Endothelial cell of umbilical vein (primary cell): ENCODE measurements around the gene SLC25A26.

Experiments used
- EZH2 ChIP-seq: IDR thresholded peaks from 2 replicates; pipeline ENCODE4 v1.6.1; 2012; ENCODE audit warnings: borderline replicate concordance, low read depth, mild to moderate bottlenecking, moderate library complexity, low read length, inconsistent platforms; ENCODE audit not compliant: severe bottlenecking
- FOS ChIP-seq: IDR thresholded peaks from 2 replicates; pipeline ENCODE4 v1.6.1; 2011; ENCODE audit warnings: mild to moderate bottlenecking, low read length, moderate library complexity, borderline replicate concordance; ENCODE audit not compliant: insufficient read depth
- MYC ChIP-seq: IDR thresholded peaks from one replicate; pipeline ENCODE4 v1.6.1; 2011; ENCODE audit warnings: mild to moderate bottlenecking, low read depth, low read length
- POLR2A ChIP-seq: IDR thresholded peaks from 2 replicates; pipeline ENCODE4 v1.6.1; 2012; ENCODE audit warnings: low read depth, mild to moderate bottlenecking, control low read depth, low read length
- POLR2AphosphoS5 ChIP-seq: IDR thresholded peaks from 2 replicates; pipeline ENCODE4 v1.6.1; 2012; ENCODE audit warnings: low read depth, mild to moderate bottlenecking, control low read depth, low read length, moderate library complexity; ENCODE audit not compliant: insufficient read depth
- TF ChIP-seq, protein P1 (sequence below), 2 donors: IDR thresholded peaks; 1 replicate in 1 of 2; 2 replicates in 1 of 2; pipeline ENCODE4 v1.5.1; 2011; ENCODE audit warnings: low read length in 2 of 2, mild to moderate bottlenecking in 2 of 2, moderate library complexity in 2 of 2, control low read depth in 1 of 2, inconsistent platforms in 1 of 2, low read depth in 1 of 2; ENCODE audit not compliant: insufficient read depth in 1 of 2; ENCODE audit errors: extremely low read depth in 1 of 2
- TF ChIP-seq, protein P2 (sequence below): IDR thresholded peaks from 2 replicates; pipeline ENCODE4 v1.6.1; 2011; ENCODE audit not compliant: insufficient read depth, insufficient read length

DNA sequence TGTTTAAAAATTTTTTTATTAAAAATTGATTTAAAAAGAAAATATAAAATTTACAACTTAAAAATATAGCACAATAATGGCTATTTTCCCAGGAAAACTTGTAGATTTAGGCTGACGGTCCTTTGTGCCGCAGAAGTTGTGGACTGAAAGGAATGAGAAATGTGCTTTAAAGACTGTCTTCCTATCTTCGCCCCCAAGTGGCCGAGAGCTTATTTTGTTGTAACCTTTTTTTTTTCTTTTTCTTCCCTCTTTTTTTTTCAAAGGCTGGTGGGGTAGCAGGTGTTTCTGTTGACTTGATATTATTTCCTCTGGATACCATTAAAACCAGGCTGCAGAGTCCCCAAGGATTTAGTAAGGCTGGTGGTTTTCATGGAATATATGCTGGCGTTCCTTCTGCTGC lies 15.5 kb downstream of the SLC25A26 start:
- TF ChIP-seq, protein P1, sequence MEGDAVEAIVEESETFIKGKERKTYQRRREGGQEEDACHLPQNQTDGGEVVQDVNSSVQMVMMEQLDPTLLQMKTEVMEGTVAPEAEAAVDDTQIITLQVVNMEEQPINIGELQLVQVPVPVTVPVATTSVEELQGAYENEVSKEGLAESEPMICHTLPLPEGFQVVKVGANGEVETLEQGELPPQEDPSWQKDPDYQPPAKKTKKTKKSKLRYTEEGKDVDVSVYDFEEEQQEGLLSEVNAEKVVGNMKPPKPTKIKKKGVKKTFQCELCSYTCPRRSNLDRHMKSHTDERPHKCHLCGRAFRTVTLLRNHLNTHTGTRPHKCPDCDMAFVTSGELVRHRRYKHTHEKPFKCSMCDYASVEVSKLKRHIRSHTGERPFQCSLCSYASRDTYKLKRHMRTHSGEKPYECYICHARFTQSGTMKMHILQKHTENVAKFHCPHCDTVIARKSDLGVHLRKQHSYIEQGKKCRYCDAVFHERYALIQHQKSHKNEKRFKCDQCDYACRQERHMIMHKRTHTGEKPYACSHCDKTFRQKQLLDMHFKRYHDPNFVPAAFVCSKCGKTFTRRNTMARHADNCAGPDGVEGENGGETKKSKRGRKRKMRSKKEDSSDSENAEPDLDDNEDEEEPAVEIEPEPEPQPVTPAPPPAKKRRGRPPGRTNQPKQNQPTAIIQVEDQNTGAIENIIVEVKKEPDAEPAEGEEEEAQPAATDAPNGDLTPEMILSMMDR (IDR thresholded peaks at IDR 0.05; ENCODE audit: extremely low read depth in 1 of 2, insufficient read depth in 1 of 2, low read depth in 1 of 2, low read length in 2 of 2), result no peak
- TF ChIP-seq POLR2AphosphoS5 (no peak), POLR2A (no peak), EZH2 (no peak), MYC (no peak), FOS (no peak)
- TF ChIP-seq, protein P2, sequence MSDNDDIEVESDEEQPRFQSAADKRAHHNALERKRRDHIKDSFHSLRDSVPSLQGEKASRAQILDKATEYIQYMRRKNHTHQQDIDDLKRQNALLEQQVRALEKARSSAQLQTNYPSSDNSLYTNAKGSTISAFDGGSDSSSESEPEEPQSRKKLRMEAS, result no peak
